Fibroblast of skin of right quadriceps (primary cell): ENCODE measurements around the gene PLA2G4B.
A peak's percentile ranks its signal among the peaks of the same experiment; 100 is the strongest.

ENCODE experiments used
- DNase-seq: peaks from one replicate; pipeline ENCODE4 v3.0.0-alpha.2; 2013

Gene PLA2G4B

DNA sequence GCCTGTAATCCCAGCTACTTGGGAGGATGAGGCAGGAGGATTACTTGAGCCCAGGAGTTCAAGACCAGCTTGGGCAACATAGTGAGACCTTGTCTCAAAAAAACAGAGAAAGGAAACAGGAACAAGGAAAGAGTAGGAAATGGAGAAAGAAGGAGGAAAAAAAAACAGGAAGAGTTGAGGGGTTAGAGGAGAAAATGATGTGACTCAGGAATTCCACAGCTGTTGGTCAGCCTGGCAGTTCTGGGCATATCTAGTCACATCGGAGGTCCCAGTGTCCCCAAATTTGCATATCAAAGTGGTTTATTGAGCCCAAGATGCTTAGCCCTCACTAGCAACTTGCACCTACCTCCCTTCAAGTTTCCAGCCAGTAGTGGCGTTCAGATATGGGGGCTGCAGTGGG is 29.5 kb upstream of the PLA2G4B start:
- DNase-seq: no peak

DNA sequence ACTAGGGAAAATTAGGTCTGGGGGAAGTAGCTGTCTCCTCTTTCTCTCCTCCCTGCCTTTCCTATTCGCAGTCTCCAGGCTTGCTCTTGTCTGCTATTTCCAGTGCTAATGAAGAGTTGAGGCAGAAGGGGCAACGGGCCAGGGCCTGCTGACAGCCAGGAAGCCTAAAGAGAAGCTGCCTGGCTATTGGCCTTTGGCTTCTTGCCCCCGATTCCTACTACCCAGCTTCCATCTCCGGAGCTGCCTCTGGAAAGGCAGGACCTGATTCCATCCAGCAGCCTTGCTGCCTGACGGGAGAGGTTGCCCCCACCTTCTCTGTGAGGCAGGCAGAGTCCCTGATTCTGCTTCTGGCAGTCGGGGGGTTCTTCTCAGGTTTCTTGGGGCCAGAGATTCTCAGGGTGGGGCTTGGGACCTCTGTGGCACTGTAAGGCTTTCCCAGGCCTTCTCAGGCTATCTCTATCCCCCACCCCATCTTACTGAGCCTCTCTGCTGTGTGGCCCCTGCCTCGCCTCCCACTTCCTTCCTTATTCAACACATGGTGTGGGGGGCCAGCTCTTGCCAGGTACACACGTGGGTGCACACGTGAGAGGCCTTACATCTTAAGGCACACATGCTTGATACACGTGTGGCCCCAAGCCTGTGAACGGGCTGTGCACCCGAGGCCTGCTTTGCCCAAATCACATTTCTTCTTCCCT is 29.0 kb upstream of the PLA2G4B start:
- DNase-seq: no peak

GRCh38 chr15:41810651-41811431 is 27.8 kb upstream of the PLA2G4B start:
- DNase-seq: no peak

- DNase-seq: peak; percentile 75
These were observed 27.0 kb upstream of the PLA2G4B start for GRCh38 chr15:41811432-41812195.

DNA sequence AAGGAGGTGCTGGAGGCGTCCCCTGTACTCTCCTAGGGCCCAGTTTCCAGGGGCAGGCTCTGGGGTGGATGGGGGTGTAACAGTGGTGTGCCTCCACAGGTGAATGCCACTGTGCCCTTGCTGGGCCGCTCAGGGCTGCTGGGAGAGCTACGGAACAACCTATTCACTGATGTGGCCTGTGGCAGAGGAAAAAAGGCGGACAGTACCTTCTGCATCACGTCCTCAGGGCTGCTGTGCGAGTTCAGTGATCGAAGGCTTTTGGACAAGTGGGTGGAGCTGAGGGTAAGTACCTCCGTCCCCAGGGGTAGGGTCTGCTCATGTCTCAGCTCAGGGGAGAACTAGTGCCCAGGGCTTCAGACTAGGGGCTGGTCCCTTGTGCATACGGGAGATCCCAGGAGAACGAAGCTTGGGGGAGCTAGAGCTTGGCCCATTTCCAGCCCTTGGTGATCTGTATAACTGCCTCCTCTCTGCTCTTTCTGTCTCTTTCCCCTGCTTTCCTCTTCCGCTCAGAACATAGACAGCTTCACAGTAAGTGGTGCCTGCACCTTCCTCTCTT is 25.7 kb upstream of the PLA2G4B start:
- no peak for DNase-seq

DNA sequence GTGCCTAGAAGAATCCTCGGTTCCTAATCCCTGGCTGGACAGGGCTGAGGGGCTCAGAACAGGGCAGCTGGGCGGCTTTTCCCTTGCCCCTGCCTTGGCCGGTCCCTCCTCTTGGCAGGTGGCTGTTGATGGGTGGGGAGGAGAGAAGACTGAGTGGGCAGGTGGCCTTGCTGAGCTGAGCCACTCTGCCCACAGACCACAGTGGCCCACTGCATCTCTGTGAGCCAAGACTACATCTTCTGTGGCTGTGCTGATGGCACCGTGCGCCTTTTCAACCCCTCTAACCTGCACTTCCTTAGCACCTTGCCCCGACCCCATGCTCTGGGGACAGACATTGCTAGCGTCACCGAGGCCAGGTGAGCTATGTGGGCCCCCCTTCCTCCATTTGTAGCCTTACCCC is 25.2 kb upstream of the PLA2G4B start:
- no peak for DNase-seq

- DNase-seq: no peak
These were observed 24.1 kb upstream of the PLA2G4B start for GRCh38 chr15:41814534-41814933.

GRCh38 chr15:41816788-41817187 is 21.9 kb upstream of the PLA2G4B start:
- no peak for DNase-seq

GRCh38 chr15:41817327-41817726 is 21.3 kb upstream of the PLA2G4B start:
- no peak for DNase-seq

DNA sequence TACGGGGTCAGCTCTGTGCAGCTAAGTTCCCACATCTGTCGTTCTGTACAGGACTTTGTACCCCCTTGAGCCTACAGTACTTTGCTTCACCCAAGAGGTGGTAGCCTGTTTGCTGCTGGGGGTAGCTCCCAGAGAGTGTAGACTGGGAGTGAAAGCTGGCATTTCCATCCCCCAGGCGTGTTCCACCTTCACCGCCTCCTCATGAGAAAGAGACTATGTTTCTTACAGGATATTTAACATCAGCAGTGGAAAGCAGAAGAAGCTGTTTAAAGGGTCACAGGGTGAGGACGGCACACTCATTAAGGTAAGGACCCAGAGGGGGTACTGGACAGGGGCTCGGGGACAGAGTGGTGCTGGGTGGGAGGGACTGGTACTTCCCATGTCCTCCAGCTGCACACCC is 20.9 kb upstream of the PLA2G4B start:
- no peak for DNase-seq

- peak; percentile 15 for DNase-seq
These were observed 19.1 kb upstream of the PLA2G4B start for GRCh38 chr15:41819455-41820050.

- DNase-seq: no peak
These were observed 17.7 kb upstream of the PLA2G4B start for GRCh38 chr15:41820791-41821423.

DNA sequence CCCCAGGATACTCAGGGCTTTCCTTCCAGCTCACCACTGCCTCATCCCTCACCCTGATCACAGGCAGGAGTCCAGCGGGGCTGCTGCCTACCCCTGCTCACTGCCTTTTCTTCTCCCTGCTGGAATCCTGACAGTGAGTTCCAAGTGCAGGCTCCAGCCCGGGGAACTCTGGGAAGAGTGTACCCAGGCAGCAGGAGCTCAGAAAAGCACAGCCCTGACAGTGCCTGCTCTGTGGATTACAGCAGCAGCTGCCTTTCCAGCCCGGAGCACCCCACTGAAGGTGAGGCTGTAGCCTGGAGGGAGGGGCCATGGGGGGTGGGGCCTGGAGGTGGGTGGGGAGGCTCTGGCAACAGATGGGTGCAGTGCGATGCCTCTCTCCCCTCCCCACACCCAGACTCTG is 16.8 kb upstream of the PLA2G4B start:
- no peak for DNase-seq

GRCh38 chr15:41822471-41822870 is 16.2 kb upstream of the PLA2G4B start:
- DNase-seq: no peak

- DNase-seq: no peak
These were observed 15.7 kb upstream of the PLA2G4B start for GRCh38 chr15:41822957-41823356.

- DNase-seq: no peak
These were observed 15.1 kb upstream of the PLA2G4B start for GRCh38 chr15:41823502-41823901.

GRCh38 chr15:41824062-41824745 is 14.4 kb upstream of the PLA2G4B start:
- no peak for DNase-seq

- DNase-seq: no peak
These were observed 13.5 kb upstream of the PLA2G4B start for GRCh38 chr15:41825145-41825544.

DNA sequence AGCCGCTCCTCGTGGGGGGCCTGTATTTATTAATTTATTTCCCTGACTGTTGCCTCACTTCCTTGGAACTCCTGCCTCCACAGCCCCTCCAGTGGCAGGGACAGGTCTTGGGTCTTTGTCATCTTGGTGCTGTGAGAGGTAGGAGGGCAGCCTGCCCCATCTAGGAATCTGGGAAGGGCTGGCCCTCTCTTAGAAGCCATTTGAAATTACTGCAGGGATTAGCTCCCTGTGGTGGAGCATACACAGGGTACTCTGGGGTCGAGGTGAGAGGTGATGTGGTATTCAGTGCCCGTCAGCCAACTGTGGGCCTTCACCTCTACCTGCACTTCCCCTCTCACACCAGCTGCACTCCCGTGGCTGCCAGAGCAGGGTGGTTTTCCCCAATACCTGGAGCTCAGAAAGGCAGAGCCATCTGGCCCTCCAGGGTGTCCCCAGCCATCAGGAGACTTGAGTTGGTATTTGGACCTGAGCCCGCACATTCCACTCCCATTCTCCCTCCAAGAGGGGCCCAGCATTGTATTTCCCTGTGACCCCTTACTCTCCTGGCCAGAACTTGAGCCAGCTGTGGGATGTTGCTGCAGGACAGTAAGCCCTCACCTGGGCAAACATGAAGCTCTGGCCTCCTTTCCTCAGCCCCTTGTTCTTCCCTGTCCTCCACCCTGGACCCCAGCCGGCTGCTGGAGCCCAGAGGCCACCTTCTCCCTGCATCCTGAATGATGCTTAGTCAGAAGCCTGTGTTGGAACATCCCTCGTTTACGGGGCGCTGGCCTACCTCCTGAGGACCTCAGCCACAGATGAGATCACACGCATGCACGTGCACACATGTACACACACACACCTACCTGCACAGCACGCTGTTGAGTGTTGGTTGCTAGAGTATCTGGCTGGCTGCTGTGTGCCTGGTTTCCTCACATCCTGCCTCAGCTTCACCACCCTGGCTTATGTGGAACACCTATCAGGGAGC is 12.8 kb upstream of the PLA2G4B start:
- DNase-seq: no peak

- DNase-seq: no peak
These were observed 11.3 kb upstream of the PLA2G4B start for GRCh38 chr15:41827290-41827879.
